Hepatocyte (in vitro differentiated cells): ENCODE data around the gene MRPL27.

ENCODE experiments used
- CTCF ChIP-seq: fragments of 200-600 bp; sonication (generic); IDR thresholded peaks from 2 replicates; pipeline ENCODE4 v1.5.1; 2016; ENCODE audit warnings: antibody characterized with exemption, mild to moderate bottlenecking; ENCODE audit not compliant: poor library complexity
- EZH2 ChIP-seq: fragments of 200-600 bp; sonication (generic); IDR thresholded peaks from 2 replicates; pipeline ENCODE4 v1.6.1; 2016; ENCODE audit warnings: antibody characterized with exemption, mild to moderate bottlenecking, borderline replicate concordance
- EZH2phosphoT487 ChIP-seq: fragments of 200-600 bp; sonication (generic); IDR thresholded peaks from one replicate; pipeline ENCODE4 v1.6.1; 2018; ENCODE audit warnings: antibody characterized with exemption, mild to moderate bottlenecking, low read depth, moderate library complexity; ENCODE audit not compliant: unreplicated experiment, severe bottlenecking

DNA sequence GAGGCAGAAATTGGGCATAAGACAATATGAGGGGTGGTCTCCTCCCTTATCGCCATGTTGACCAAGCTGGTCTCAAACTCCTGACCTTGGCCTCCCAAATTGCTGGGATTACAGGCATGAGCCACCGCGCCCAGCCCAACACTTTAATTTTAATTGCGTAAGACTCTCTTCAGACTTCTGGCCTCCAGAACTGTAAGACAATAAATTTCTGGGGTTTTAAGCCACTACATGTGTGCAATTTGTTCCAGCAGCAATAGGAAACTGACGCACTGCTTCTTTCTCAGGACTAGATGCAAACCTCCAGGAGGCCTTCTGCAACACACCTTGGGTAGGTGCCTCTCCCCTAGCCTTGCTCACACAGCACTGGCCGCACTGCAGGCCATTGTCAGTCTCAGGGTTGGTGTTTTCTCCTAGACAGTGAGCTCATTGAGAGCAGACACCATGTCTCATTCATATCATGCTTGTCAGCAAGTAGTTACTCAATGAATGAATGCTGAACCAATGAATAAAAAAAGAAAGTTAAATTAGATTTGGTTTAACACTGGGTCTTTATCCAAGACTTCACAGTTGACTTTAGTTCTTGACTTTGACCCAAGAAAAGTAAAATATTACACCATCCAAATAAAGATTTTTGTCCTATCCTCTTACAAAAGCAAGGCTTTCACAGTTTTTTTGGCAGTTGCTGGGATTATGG lies 47.6 kb upstream of the MRPL27 start:
- TF ChIP-seq CTCF (no peak), EZH2phosphoT487 (no peak), EZH2 (no peak)
